GM23248 (cell line): ENCODE results near the gene SERINC2.

Experiments
- EZH2 ChIP-seq: fragments of 200-600 bp; sonication (generic); IDR thresholded peaks from 2 replicates; pipeline ENCODE4 v1.6.1; 2018; ENCODE audit warnings: antibody characterized with exemption, mild to moderate bottlenecking; ENCODE audit not compliant: insufficient read depth, poor library complexity, severe bottlenecking
- EZH2phosphoT487 ChIP-seq: fragments of 200-600 bp; sonication (generic); IDR thresholded peaks from 2 replicates; pipeline ENCODE4 v1.6.1; 2018; ENCODE audit warnings: antibody characterized with exemption, moderate library complexity, mild to moderate bottlenecking, low read depth; ENCODE audit not compliant: insufficient read depth

GRCh38 chr1:31428436-31429221, 15.6 kb downstream of the SERINC2 start:
- TF ChIP-seq EZH2 (no peak), EZH2phosphoT487 (no peak)
